ENCODE measurements around the gene CACNA1C. TPM values are rescaled to one million over a fixed set of nuclear protein-coding genes. Genes with fewer than 3 reads are reported as not detected.
"Not testable (repeated sequence)": the region's sequence is repeated elsewhere in the genome, so short reads cannot be mapped to it uniquely, and the experiment has no call there.

The CACNA1C gene
- total RNA-seq, 1 donor from 2014 or later, result not detected

DNA sequence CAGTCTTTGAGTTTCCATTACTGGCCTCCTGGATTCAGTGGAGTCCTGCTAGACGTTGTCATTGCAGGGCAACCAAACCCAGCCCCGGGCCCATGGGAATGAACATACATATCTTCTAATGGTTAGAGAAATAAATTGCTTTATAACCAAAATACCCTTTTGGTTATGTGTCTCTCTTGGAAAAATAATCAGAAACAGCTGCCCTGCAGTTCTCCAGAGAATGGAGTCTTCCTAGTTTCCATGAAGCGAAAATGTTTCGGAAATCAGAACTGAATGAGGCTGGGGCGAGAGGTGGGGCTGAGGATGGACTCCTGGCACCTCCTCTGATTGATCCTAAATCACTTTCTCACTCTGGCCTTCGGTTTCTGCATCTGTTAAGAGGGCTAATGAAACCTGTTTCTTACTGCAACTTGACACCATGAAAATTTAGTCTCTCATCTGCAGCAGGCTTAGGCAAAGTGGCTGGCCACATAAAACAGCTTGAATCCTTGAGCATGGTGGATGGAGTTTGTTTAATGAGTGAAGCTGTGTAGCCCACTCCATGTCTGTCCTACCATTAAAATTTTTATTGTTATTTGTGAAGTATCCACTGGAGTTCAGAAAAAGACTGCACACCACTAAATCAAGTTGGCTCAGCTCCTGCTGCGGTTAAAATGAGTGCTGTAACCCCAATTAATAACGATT, 198.9 kb downstream of the CACNA1C start:
- DNase-seq (ENCODE audit: low read depth), result peak; percentile 19

DNA sequence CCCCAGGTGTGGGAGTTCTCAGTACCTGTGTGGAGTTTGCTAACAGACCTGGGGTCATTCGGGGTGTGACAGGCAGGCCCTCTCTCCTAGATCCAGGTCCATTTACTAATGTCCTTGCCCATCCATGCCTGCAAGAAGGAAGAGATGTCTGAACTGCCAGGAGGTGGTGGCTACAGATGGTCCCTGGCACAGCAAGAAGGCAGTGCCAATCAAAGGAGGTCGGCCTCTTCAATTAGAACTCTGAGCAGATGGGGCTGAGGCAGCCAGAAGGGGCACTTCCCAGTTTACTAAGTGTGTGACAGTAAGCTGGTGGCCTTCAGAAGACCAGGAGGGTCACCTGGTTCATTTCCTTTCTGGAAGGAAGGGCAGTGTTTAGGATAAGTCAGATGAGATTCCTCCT, 202.5 kb downstream of the CACNA1C start:
- DNase-seq (ENCODE audit: low read depth), result no peak

DNA sequence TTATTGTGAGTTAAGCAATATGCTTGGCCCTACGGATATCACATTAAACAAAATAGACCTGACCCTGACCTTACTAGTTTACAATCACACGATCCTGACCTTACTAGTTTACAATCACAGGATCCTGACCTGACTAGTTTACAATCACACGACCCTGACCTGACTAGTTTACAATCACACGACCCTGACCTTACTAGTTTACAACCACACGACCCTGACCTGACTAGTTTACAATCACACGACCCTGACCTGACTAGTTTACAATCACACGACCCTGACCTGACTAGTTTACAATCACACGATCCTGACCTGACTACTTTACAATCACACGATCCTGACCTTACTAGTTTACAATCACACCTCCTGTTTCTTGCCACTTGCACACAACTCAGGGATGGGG, 202.9 kb downstream of the CACNA1C start:
- DNase-seq (ENCODE audit: low read depth), result not testable (repeated sequence)

DNA sequence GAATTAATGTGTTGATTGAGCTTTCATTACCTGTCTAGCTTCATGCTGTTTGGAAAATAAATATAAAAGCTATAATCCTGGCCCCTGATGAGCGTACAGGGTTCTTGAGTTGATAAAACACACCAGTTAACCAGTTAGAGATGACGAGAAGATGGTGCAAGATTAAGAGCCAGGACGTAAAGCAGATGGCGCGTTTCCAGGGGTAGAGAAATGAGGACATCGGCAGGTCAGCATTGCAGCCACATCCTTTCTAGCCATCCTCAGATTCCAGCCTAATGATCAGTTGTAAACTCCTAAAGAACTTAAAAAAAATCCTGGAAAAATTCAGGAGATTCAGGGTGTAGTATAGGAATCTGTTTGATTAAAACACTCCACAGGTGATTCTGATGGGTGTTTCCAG, 203.7 kb downstream of the CACNA1C start:
- DNase-seq (ENCODE audit: low read depth), result no peak

DNA sequence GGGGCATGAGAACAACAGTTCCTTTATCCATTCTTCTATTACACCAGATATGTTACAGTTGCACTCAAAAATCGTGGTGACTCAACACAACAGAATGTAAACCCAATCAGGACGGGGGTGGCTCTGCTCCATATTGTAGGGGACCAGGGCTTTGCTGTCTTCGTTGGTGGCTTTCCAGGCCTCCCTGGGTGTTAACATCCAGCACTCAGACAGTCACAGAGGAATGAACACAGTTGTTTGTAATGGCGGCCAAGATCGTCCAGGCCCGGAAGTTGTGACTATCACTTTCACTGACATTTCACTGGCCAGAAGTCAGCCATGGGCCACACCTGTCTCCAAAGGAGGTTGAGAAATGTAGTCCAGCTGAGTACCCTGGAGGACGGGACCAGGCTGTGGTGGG, 204.1 kb downstream of the CACNA1C start:
- no peak for DNase-seq (ENCODE audit: low read depth)

DNA sequence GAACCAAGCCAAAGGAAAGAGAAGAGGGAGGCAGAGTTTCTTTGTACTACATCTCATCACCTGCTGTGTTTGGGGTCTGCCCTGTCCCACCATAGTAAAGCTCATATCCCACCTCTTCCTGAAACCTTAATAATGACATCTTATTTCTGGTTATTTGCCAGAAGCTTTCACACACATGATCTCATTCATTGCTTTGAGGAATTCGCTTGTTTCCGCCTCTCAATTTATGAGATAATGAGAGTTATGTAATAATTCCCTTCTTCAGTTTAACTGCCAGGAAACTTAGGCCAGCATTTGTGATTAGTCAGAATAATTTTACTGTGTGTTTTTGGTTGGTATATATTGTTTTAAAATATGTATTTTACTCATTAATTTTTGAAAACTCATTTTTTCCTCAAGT, 205.2 kb downstream of the CACNA1C start:
- no peak for DNase-seq (ENCODE audit: low read depth)

DNA sequence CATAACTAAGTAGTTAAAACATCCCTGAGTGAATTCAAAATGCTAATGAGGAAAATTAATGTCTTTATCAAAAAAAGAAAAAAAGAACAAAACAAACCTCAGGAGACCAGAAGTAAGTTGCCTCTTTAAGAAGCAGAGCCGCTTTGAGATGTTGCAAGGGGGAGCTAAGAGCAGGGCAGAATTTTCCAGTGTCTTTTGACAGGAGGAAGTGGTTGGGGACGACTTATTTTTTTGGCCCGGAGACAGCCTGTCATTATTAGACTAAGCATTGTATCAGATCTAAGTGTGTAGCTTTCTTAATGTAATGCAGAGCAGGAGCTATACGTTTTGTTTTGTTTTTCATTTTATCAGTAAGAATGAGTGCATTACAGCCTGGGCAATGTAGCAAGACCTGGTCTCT, 206.6 kb downstream of the CACNA1C start:
- no peak for DNase-seq (ENCODE audit: low read depth)

DNA sequence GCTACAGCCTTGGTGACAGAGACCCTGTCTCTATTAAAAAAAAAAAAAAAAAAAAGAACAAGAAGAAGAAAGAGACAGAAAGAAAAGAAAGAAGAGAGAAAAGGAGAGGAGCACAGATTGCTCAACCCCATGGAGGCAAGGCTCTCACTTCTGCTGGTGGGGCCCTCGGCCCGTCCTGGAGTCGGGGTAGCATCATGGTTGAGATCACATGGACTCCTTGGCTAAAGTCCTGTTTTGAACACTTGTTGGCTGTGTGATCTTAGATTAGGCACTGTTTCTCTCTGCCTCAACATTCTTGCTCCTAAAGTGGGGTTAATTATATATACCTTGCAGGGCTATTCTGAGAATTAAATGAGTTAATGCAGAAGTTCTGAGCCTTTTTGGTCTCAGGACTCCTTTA, 207.7 kb downstream of the CACNA1C start:
- DNase-seq (ENCODE audit: low read depth), result no peak

DNA sequence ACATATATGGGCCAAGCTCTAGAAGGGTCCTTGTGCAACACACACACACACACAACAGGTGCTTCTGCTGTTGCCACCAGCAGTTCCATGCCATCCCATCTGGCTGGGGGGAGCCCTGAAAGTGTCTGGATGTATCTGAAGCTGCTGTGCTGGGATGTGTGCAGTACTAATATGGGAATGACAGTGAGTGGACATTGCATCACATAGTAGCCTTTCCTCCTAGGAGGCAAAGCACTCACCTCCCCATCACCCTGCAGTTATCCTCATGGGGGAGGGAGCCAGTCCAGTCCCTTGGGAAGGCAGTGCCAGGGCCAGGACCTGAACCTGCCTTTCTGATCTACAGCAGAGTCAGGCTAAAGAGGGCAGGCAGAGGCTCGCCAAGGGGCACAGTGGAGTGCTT, 208.9 kb downstream of the CACNA1C start:
- DNase-seq (ENCODE audit: low read depth), result no peak

DNA sequence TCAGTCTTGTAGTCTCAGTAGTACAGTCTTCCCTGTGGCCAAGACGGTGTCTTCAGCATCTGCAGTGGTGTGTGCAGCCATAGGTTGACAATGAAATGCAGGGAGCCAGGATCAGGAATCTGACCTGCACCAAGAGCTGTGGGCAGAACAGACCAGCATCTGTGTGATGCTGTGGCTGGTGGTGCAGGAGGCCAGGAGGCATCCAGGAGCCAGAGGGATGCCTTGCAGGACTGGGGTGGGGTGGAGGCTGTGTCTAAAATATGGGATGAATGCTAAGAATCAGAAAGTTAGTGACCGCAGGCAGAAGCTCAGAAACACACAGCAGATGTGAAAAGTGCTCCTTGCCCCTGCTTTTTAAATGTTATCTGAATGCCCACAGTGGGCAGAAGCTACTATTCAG, 209.7 kb downstream of the CACNA1C start:
- DNase-seq (ENCODE audit: low read depth), result no peak

DNA sequence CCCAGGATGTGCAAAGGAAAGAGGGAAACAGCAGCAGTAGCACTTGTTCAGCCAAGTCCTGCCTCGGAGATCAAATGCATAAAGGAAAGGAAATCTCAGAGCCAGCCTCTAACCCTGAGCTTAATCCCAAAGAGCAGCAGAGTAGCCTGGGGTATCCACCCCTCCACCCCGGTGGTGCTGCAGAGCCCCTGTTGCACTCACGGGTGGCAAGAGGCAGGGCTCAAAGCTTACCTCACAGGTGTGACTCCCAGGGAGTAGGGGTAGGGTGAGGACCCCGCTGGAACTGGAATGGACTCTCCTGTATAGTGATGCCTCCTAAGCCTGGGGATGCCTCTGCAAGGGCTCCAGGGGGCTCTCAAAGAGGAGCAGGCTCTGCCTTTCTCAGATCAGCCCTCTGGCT, 211.1 kb downstream of the CACNA1C start:
- no peak for DNase-seq (ENCODE audit: low read depth)

DNA sequence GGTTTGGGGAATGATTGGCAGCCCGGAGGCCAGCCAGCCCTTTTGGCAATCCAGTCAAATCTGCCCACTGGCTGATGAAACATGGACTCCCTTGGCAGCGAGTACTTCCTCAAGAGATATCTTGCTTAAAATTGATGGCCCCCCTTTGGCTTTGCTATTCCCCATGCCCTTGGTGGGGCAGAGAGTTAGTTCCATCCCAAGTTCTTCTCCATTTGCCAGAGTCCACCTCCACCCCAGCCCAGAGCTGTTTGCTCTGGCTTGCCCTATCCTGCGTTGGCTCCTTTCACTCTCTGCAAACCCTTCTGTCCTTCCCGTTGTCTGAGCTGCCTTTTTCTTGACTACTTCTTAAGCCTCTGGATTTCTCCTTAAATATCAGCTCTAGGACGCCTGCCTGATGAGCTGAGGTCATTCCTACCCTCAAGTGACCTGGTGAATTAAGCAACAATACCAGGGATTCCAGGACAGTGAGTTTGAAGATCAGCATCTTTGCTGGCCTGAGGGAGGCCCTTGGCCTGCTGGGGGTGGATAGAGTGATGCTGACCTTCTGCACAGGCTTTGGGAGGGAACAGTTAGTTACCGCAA, 212.0 kb downstream of the CACNA1C start:
- peak; percentile 49 for DNase-seq (ENCODE audit: low read depth)

DNA sequence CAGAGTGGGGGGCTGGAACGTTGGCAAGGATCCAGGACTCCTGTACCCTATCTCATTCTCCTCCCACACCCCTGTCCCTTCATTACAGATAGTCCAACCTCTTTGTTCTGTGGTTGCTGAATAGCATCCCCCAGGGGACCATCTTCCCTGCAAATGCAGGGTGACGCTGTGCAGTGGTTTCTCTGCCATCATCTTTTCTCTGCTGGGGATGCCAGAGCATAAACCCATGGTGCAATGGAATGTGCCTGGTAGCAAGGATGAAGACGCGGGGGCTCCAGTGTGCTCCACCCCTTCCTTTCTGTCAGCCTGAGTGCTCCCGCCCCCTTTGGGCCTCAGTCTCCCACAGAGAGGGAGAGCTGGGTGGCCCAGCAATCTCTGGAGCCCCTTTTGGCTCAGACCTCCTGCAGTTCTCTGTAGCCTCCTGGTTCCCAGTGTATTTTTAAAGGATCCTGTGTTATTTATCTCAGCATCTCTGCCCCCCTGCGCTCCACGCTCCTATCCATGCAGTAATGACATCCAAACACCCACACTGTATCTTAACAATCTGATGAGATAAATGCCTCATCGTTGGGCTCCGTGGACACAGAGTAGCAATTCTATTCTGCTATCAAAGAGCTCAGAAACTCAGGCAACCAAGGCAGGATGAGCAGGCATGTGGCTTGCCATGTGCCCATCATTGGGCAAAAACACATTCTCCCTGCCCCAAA, 212.8 kb downstream of the CACNA1C start:
- no peak for DNase-seq (ENCODE audit: low read depth)

DNA sequence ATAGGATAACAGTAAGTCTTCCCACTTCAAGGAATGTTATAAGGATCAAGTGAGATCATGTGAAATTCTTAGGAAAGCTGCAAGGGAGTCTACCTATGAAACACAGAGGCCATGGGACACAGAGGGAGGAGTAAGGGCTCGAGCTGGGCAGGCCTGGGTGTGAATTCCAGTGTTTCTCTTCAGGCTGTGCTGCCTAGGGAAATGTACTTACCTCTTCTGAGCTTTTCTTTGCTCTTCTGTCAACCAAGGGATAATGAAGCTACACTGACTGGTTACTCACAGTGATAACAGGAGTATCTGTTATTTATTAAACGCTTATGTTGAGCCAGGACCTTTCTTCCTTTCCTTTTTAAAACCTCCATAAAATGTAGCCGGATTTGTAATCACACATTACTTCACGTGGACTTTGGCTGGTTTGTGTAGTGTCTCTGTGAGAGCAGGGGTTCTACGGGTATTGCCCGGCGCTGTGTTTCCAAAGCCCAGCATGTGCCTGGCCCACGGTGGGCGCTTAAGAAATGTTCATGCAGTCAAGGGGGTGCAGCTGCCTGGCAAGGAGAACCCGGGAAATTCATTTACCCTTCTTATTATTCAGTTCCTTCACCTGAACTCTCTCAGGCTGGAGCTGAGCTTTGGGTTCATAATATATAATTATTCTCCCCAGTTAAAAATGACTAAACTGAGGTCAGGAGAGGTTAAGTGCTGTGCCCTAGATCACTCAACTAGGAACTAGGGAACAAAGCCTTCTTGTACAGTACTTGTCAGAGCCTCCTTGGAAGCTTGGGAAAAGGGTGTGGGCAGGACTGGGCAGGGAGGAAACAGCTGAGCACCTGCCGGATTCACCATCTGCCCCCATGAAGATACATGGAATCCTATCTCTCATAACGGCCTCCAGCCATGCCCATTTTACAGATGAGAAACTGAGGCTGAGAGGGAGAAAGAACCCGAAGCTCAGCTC, 214.2 kb downstream of the CACNA1C start:
- DNase-seq (ENCODE audit: low read depth), result no peak

DNA sequence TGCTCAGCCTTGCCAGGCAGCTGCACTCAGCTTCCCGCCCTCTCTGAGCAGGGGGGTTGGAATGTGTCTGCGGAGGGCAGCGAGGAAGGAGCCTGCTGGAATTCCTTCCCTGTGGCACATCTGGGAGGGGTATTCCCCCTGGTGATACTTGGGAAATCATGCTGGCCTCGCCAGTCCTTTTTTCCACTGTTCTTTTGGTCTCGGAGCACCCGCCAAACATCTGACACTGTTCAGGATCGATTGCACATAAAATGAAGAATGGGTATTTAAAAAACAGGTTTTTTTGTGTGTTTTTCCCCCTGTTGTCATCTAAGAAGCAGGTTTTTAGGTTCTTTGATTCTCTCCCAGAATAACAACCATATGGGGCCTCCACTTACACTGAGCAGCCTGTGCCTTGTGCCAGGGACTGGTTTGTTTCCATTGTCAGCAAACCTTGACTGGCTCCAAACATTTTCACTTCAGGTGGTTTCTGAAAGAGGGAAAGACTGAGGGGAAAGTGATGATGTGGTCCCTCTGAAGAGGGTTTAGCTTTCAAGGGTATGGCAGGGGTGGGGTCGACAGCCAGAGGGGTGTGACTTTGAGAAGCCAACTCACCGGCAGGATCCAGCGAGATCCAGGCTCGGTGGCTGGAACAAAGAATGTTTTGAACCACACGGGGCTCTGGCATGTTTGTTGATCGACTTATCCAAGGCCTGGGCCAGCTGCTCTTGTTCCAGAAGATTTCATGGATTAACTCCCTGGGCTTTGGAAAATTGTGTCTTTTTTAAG, 215.1 kb downstream of the CACNA1C start:
- peak; percentile 54 for DNase-seq (ENCODE audit: low read depth)

DNA sequence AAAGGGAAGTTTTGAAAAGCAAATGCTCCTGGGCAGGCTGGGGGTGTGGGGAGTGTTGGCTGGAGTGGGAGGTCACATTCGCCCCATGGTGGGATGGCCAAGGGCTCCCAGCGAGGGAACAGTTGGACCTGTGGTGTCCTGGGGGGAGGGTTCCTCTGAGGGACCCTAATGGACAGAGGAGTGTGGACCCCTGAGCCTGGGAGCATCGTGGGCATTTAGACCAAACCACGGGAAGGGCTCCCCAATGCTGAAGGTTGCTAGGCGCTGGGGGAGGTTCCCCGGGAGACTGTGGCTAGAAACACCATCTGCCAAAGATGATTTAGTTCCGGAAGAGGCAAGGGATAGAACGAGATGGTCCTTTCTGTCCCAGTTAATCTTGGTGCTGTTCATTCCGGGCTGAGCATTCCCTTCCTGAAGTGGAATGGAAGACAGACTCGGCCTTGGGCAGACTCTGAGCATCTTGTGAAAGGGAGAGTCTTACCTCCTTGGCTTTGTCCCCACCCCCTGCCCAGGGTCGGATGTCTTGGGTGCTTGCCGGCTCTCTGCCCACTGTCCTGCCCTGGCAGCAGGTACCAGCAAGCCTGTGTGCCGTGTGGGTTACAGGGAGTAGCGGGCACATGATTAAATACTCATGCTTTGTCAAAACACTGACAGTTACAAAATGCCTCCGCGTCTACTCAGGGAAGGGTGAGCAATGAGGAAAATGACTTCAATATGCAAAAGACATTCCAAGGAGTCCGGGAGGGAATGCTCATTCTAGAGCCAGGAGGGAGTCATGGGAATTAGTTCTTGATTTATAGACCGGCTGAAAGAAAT, 215.9 kb downstream of the CACNA1C start:
- no peak for DNase-seq (ENCODE audit: low read depth)

DNA sequence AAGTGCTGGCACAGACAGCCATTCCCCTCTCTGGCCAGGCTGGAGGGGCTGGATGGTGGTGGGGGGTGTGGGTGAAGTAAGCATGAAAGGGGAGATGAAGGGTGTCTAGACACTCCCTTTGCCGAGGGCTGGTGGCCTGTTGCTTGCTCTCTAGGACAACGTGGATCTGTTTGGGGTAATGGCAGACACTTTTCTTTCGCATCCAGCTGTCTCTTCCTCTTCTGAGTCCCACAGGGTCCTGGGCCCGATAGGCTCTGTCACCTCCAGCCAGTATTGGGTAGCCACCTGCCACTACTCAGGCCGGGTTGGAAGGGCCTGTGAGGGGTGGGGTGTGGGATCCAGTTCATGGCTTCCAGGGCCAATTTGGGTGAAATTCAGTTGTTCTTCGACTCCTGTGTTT, 218.1 kb downstream of the CACNA1C start:
- DNase-seq (ENCODE audit: low read depth), result no peak

DNA sequence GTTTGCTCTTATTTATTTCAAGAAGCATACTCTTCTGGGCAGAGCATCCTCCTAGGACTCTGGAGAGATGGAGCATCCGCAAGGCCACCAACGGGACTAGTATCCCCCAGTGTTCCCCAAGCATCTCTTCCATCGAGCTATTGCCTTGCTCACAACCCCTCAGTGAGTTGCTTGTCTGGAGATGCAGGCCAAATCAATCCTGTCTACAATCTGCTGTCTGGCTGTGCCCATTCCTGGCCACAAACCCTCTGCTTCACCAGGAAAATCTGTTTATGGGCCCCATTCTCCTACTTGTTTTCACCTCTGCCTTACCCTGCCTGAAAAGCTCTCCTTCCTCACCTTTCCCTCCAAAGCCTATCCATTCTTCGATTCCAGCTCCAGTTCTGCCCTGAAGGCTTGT, 219.2 kb downstream of the CACNA1C start:
- DNase-seq (ENCODE audit: low read depth), result no peak

DNA sequence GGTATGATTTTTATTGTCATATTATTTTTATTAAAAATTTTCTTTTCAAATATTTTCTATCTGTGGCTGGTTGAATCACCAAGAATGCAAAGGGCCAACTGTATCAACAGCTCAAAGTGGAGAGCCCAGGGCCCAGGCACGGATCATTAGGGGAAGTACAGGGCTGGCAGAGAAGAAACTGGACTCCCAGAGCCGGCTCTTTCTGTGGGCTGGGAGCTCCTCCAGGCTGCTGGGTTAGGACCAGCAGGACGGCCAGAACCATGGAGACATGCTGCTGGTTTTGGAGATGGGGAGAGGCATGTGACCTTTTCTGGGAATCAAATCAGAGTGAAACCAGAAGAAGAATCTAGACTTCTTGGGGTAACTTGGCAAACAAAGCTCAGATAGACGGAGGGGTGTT, 220.5 kb downstream of the CACNA1C start:
- DNase-seq (ENCODE audit: low read depth), result peak; percentile 65

DNA sequence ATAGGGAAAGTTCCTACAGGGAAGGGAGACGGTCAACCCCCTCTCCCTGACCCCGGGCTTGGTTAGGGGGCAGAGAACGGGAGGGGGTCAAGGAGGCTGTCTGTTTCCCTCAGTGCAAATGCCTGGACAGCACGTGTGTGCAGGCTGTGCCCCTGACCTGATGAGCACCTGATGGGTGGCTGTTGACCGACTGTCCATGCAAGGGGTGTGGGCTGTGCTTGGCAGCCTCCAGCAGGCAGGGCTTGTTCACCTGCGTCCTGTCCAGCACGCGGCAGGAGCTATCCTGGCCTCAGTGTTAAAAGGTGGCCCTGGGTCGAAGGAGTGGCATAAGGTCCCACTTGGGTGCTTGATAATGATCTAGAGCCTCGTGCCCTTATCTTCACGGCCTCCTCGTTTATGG, 221.0 kb downstream of the CACNA1C start:
- DNase-seq (ENCODE audit: low read depth), result no peak

All from myocyte (in vitro differentiated cells).